Measurements from ENCODE around the gene SLC46A3.

- no peak for TF ChIP-seq CSDC2 (CRISPR knock-in tag; IDR thresholded peaks at IDR 0.05)
- no peak for TF ChIP-seq RARB (CRISPR knock-in tag; IDR thresholded peaks at IDR 0.05)
- no peak for TF ChIP-seq ZNF70 (CRISPR knock-in tag; IDR thresholded peaks at IDR 0.05)
- TF ChIP-seq ISL1 (CRISPR knock-in tag; IDR thresholded peaks at IDR 0.05): no peak
- TF ChIP-seq PATZ1 (CRISPR knock-in tag; IDR thresholded peaks at IDR 0.05; ENCODE audit: borderline replicate concordance): no peak
- no peak for TF ChIP-seq ZNF8 (CRISPR knock-in tag; IDR thresholded peaks at IDR 0.05)
- TF ChIP-seq ARNTL (CRISPR knock-in tag; IDR thresholded peaks at IDR 0.05; ENCODE audit: borderline replicate concordance, low read depth): no peak
- no peak for TF ChIP-seq TOX (CRISPR knock-in tag; IDR thresholded peaks at IDR 0.05; ENCODE audit: borderline replicate concordance)
Measured at GRCh38 chr13:28755546-28755870, 36.7 kb upstream of the SLC46A3 start.

Measured in SK-N-SH treated with all-trans-retinoic acid at 6 μM for 48 hours (cell line).